ENCODE results near the gene ZFP36L1. TPM values are rescaled to one million over a fixed set of nuclear protein-coding genes. Genes with fewer than 3 reads are reported as not detected.

ZFP36L1 gene
- total and polyA plus RNA-seq, 8 donors, result 63.7 to 310 (median 175) TPM

DNA sequence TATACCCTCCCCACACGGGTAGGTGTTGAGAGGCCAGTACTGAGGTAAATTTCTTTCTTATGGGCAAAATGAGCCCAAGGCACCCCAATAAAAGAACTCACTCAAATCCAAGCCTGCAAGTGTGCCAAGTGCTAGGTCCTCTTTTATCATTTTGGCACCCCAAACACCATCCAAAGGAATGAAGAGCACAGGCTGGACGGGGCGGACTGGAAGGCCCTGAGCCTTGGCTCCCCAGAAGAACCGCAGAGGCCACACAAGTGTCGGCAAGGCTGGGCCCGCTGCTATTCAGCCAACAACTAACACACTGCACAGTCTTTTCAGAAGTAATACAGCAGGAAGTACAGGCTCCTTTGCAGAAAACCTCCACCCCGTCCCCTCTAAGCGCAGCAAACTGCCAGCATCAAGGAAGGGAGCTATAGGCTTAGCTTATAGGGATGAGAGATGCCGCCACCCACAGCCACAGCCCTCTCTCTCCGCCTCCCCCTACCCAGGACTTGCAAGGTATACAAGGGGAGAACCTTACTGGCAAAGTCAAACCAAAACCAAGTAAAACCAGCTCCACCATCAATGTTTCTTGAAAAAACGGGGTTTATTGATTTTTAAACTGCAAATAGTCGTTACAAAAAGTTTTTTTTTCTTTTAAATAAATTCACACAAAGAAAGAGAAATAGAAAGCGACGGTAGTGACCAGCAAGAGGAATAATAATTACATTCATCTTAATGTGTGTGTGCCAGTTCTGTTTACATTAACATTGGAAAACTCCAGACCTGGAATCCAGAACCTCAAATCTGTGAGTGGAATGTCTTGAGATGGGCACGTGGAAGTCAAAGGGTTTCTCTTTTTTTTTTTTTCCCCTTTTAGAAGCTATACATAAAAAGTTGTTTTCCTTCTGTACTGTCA, 5.5 kb downstream of the ZFP36L1 start:
- intact Hi-C loops (cut with DNase I), result loop anchor here in 2 of 3 donors (5.0 to 10.0 kb wide), 3 partner anchors 263 to 543 kb away; no protein-coding TSS in a partner anchor
- WGBS, 2 donors, result 39 to 59% methylated on average over 15 of the region's 15 CpGs
- no peaks in the 10 kb centered on the region for H3K27me3 ChIP-seq
- no peaks in the 10 kb centered on the region for H3K9me3 ChIP-seq
- TF ChIP-seq, protein P1, sequence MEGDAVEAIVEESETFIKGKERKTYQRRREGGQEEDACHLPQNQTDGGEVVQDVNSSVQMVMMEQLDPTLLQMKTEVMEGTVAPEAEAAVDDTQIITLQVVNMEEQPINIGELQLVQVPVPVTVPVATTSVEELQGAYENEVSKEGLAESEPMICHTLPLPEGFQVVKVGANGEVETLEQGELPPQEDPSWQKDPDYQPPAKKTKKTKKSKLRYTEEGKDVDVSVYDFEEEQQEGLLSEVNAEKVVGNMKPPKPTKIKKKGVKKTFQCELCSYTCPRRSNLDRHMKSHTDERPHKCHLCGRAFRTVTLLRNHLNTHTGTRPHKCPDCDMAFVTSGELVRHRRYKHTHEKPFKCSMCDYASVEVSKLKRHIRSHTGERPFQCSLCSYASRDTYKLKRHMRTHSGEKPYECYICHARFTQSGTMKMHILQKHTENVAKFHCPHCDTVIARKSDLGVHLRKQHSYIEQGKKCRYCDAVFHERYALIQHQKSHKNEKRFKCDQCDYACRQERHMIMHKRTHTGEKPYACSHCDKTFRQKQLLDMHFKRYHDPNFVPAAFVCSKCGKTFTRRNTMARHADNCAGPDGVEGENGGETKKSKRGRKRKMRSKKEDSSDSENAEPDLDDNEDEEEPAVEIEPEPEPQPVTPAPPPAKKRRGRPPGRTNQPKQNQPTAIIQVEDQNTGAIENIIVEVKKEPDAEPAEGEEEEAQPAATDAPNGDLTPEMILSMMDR (IDR thresholded peaks at IDR 0.05), result no peak
- peaks cover 0 to 25% (median 22%) of the 10 kb centered on the region in 3 donors for H3K36me3 ChIP-seq
- DNase-seq (peak in 5 of 6 donors; percentile 49 to 80 (median 61)), FAIRE-seq (no peak), ATAC-seq (peak in 1 of 4 donors; percentile 1)
- H3K4me1 ChIP-seq, result peaks cover 35 to 40% (median 39%) of the 10 kb centered on the region in 3 donors
- H3K4me3 ChIP-seq, result peak overlapping the region in 2 of 4 donors; percentile 73 to 85
- peak overlapping the region; percentile 47 to 100 (median 97) for H3K27ac ChIP-seq

DNA sequence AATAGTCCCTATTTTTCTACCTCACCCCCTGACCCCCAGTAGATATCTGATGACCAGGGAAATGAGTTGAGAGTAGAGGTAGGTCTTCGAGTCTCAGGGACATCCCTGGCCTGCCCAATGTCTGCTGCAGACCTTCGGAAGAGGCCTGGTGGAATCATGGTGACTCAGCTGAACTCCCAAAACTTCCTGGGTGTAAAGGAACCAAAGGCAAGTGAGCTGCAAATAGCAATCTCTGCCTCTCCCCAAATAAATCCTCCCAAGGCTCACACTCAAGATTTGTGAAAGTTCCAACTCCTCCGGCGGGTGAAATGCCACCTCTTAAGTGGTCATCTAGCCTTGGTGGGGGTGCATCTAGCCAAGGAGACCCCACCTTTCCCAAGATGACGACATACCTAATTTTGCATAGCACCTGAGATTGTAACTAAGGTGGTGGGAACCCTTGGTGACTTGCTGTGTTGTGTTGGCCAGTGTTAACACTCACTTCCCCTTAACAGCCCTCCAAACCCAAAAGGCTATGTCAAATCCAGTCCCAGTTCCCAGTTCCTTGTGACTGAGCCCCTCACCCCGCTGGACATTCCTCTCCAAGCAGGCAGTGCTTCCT, 6.3 kb downstream of the ZFP36L1 start:
- WGBS, 2 donors, result 49 to 67% methylated on average over 6 of the region's 6 CpGs
- intact Hi-C loops (cut with DNase I), result loop anchor here in 2 of 3 donors (5.0 to 10.0 kb wide), 3 partner anchors 262 to 542 kb away; no protein-coding TSS in a partner anchor

DNA sequence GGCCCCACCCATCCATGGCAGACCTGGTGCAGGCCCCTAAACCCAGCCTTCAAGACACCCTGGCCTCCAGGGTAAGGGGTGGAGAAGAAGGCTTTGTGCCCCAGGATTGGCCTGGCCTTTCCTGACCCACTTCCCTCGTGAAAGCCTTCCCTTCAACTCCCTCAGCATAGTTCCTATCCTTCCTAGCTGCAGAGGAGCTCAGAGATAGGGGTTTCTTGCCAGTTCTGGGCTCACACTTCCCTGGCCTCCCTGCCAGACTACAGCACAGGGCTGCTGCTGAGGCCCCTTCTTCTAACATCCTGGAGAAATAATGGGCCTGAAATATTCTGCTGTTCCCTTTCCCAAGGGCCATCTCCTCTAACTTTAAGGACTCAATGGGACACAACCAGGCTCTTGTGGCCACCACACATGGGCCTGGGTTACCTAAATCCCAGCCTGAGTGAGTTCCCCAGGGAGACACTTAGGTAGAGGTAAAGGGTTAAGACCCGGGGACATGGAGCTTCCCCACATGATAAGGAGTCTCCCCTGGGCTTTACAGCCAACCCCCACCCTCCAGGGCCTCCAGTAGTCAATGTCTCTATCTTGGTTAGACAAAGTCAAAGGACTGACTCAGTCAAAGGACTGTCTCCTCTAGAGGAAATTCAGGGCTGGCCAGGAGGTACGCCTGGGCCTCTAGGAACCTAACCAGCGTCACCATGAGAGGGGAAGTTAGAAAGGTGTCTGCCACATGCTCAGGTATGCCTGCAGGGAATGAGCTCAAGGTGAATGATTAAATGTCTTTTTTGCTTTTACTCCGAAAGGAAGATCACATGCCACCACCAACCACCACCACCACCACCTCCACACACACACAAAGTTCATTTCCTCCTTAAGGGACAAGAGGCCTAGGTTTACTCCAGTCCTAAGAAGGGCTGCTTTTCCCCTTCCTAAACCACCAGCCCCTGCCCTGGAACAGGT, 7.1 kb downstream of the ZFP36L1 start:
- Histone ChIP-seq H3K4me1 (peaks cover 46 to 55% (median 52%) of the 10 kb centered on the region in 3 donors), H3K36me3 (peaks cover 0 to 23% (median 22%) of the 10 kb centered on the region in 3 donors), H3K4me3 (no peak overlapping the region), H3K27ac (peak overlapping the region; percentile 92 to 100 (median 97)), H3K27me3 (no peaks in the 10 kb centered on the region), H3K9me3 (no peaks in the 10 kb centered on the region)
- peak in 5 of 6 donors; percentile 51 to 66 (median 53) for DNase-seq
- ATAC-seq, result peak; percentile 0 to 6 (median 3)
- TF ChIP-seq, protein P1 (IDR thresholded peaks at IDR 0.05), result no peak
- intact Hi-C loops (cut with DNase I), result loop anchor here in 2 of 3 donors (5.0 to 10.0 kb wide), 3 partner anchors 261 to 541 kb away; no protein-coding TSS in a partner anchor
- WGBS, 2 donors, result 32 to 34% methylated on average over 5 of the region's 5 CpGs
- no peak for FAIRE-seq

More for the DNA sequence above, 6.3 kb downstream of the ZFP36L1 start:
- Histone ChIP-seq H3K9me3 (no peaks in the 10 kb centered on the region), H3K36me3 (peaks cover 0 to 25% (median 22%) of the 10 kb centered on the region in 3 donors), H3K4me3 (no peak overlapping the region), H3K4me1 (peaks cover 38 to 47% (median 44%) of the 10 kb centered on the region in 3 donors), H3K27ac (peak overlapping the region; percentile 47 to 100 (median 97)), H3K27me3 (no peaks in the 10 kb centered on the region)
- FAIRE-seq (no peak), ATAC-seq (peak in 2 of 4 donors; percentile 1), DNase-seq (peak in 2 of 6 donors; percentile 56 to 60)
- TF ChIP-seq, protein P1 (IDR thresholded peaks at IDR 0.05), result no peak

DNA sequence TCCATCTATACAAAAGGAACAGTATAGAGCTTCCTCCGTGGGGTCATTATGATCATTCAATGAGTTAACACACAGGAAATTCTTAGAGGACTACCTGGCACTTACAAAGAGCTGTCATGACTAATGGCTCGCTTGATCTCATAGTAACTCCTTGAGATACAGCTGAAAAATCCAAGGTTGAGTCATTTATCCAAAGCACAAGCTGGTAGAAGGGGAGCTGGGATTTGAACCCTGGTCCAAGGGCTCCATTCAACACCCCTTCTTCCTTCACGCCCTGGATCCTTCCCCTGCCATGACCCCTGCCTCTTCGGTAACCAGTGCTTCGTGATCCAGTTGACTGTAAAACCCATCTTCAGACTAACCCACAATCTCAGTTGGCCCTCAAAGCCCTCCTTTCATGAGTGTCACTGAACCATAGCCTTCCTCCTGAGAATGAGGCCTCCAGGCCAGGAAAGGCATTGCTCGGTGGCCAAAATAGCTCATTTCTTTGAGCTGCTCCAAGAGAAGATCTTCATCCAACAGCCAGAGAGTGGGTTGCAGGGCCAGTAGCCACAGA, 7.8 kb downstream of the ZFP36L1 start:
- intact Hi-C loops (cut with DNase I), result loop anchor here in 2 of 3 donors (5.0 to 10.0 kb wide), 3 partner anchors 260 to 540 kb away; no protein-coding TSS in a partner anchor
- Histone ChIP-seq H3K27me3 (no peaks in the 10 kb centered on the region), H3K27ac (peak overlapping the region; percentile 92 to 100 (median 97)), H3K36me3 (peaks cover 0 to 16% (median 15%) of the 10 kb centered on the region in 3 donors), H3K4me3 (no peak overlapping the region), H3K4me1 (peaks cover 51 to 63% (median 60%) of the 10 kb centered on the region in 3 donors), H3K9me3 (no peaks in the 10 kb centered on the region)
- FAIRE-seq (no peak), ATAC-seq (no peak), DNase-seq (peak in 2 of 6 donors; percentile 33 to 58)
- TF ChIP-seq, protein P1 (IDR thresholded peaks at IDR 0.05), result no peak
- 70 to 74% methylated on average over 6 of the region's 6 CpGs for WGBS, 2 donors
